CD4-positive, alpha-beta T cell (primary cell): ENCODE data around the gene TFEC. TPM values are rescaled to one million over a fixed set of nuclear protein-coding genes. Genes with fewer than 3 reads are reported as not detected.
"Not testable (repeated sequence)": the region's sequence is repeated elsewhere in the genome, so short reads cannot be mapped to it uniquely, and the experiment has no call there.

ENCODE experiments used
- ATAC-seq: fragments of 200-7000 bp; cut with Tn5 transposase; one replicate; pipeline ENCODE4 v1.10.0; 2022; ENCODE audit warnings: mild to moderate bottlenecking; ENCODE audit not compliant: poor library complexity
- CTCF ChIA-PET: fragments of 350-600 bp; sonication (Branson Sonifier 250); formaldehyde crosslinking; loops from one replicate; lab custom pipeline; 2021; ENCODE audit warnings: antibody characterized with exemption, inconsistent platforms; lab: Charles Lee
- POLR2A ChIA-PET: fragments of 350-600 bp; sonication (Branson Sonifier 250); formaldehyde crosslinking; loops from one replicate; lab custom pipeline; 2021; ENCODE audit warnings: antibody characterized with exemption, inconsistent platforms; lab: Charles Lee
- DNase-seq, 14 experiments: peaks; one replicate each; pipeline ENCODE4 v3.0.0-alpha.2; 2013 to 2020; ENCODE audit warnings: mixed read lengths in 2 of 14
- H3K27ac ChIP-seq, 2 donors: one replicate each; pipeline versions ENCODE4 v1.5.1 to v1.7.0; 2013; ENCODE audit warnings: low read length in 2 of 2, low read depth in 1 of 2, mild to moderate bottlenecking in 1 of 2
- H3K27me3 ChIP-seq, 2 experiments: 1 replicate in 1 of 2; 2 replicates in 1 of 2; pipeline versions ENCODE4 v1.6.1 to v1.7.0; 2013; ENCODE audit warnings: low read length in 2 of 2, control low read depth in 1 of 2, mild to moderate bottlenecking in 1 of 2, moderate library complexity in 1 of 2; ENCODE audit not compliant: insufficient read depth in 2 of 2, control insufficient read depth in 1 of 2
- H3K36me3 ChIP-seq: one replicate; pipeline ENCODE4 v1.6.1; 2013; ENCODE audit warnings: low read length, control low read depth; ENCODE audit not compliant: insufficient read depth
- H3K4me1 ChIP-seq: one replicate; pipeline ENCODE4 v1.6.1; 2013; ENCODE audit warnings: low read length, control low read depth; ENCODE audit not compliant: insufficient read depth
- H3K4me3 ChIP-seq: one replicate; pipeline ENCODE4 v1.5.1; 2013; ENCODE audit warnings: mild to moderate bottlenecking, low read length, moderate library complexity
- H3K9me3 ChIP-seq, 2 experiments: 1 replicate in 1 of 2; 2 replicates in 1 of 2; pipeline versions ENCODE4 v1.6.1 to v1.7.0; 2013; ENCODE audit warnings: low read length in 2 of 2, mild to moderate bottlenecking in 2 of 2, control low read depth in 1 of 2, moderate library complexity in 1 of 2; ENCODE audit not compliant: control insufficient read depth in 1 of 2, insufficient read depth in 1 of 2
- H3K27ac Mint-ChIP-seq: one replicate; pipeline ENCODE4 v1.8.0; 2020; ENCODE audit warnings: mixed read lengths
- H3K27me3 Mint-ChIP-seq: one replicate; pipeline ENCODE4 v1.8.0; 2021; ENCODE audit warnings: mixed read lengths
- H3K36me3 Mint-ChIP-seq: one replicate; pipeline ENCODE4 v1.8.0; 2021; ENCODE audit warnings: low read depth, mixed read lengths
- H3K4me1 Mint-ChIP-seq: one replicate; pipeline ENCODE4 v1.8.0; 2021; ENCODE audit warnings: low read depth, mixed read lengths
- H3K4me3 Mint-ChIP-seq: one replicate; pipeline ENCODE4 v1.8.0; 2020; ENCODE audit warnings: mild to moderate bottlenecking, mixed read lengths
- H3K9me3 Mint-ChIP-seq: one replicate; pipeline ENCODE4 v1.8.0; 2020; ENCODE audit warnings: mixed read lengths
- CTCF ChIP-seq: fragments of 200-600 bp; IDR thresholded peaks from one replicate; pipeline ENCODE4 v1.8.0; 2022; ENCODE audit warnings: antibody characterized with exemption, mild to moderate bottlenecking
- intact Hi-C, 2 experiments: fragments of 100-400 bp; cut with DNase I in 1 of 2; cut with micrococcal nuclease in 1 of 2; formaldehyde crosslinking; loops; one replicate each; pipeline versions ENCODE4 v1.15.1 to v1.9.0; 2023 to 2025; cut with DNase I, micrococcal nuclease
- total RNA-seq, 174 experiments: library from RNA in 2 of 174; stranded (reverse) in 2 of 174; gene quantifications; one replicate each; pipeline ENCODE4 v1.2.3 and lab custom pipeline; 2021 to 2026

Gene TFEC
- total RNA-seq, 2 experiments from 2014 or later, result not detected

- no peaks in the 10 kb centered on the region for H3K27me3 Mint-ChIP-seq
- no peaks in the 10 kb centered on the region for H3K9me3 Mint-ChIP-seq
- ChIA-PET CTCF (no interaction called here), POLR2A (no interaction called here)
- no peak overlapping the region for H3K4me3 Mint-ChIP-seq
- no peaks in the 10 kb centered on the region for H3K4me1 Mint-ChIP-seq
- TF ChIP-seq CTCF, result no peak
- H3K36me3 Mint-ChIP-seq, result no peaks in the 10 kb centered on the region
- no peak overlapping the region for H3K27ac ChIP-seq
- H3K36me3 ChIP-seq, result no peaks in the 10 kb centered on the region
- no peaks in the 10 kb centered on the region for H3K27me3 ChIP-seq
- no peak for DNase-seq
- no peak overlapping the region for H3K27ac Mint-ChIP-seq
- H3K4me1 ChIP-seq, result no peaks in the 10 kb centered on the region
- no peak for ATAC-seq
- H3K4me3 ChIP-seq, result no peak overlapping the region
- no peaks in the 10 kb centered on the region for H3K9me3 ChIP-seq
- intact Hi-C loops, result no loop called here
Observed at GRCh38 chr7:116018731-116019130, 11.8 kb downstream of the TFEC start.

GRCh38 chr7:116013675-116014074 is 16.9 kb downstream of the TFEC start:
- DNase-seq, result no peak

GRCh38 chr7:116011584-116011983 is 19.0 kb downstream of the TFEC start:
- Histone ChIP-seq H3K36me3 (no peaks in the 10 kb centered on the region), H3K27me3 (no peaks in the 10 kb centered on the region), H3K27ac (no peak overlapping the region), H3K9me3 (no peaks in the 10 kb centered on the region), H3K4me3 (no peak overlapping the region), H3K4me1 (no peaks in the 10 kb centered on the region)
- Mint-ChIP-seq H3K27me3 (no peaks in the 10 kb centered on the region), H3K27ac (no peak overlapping the region), H3K36me3 (no peaks in the 10 kb centered on the region), H3K9me3 (no peaks in the 10 kb centered on the region), H3K4me3 (no peak overlapping the region), H3K4me1 (no peaks in the 10 kb centered on the region)
- ATAC-seq, result no peak
- ChIA-PET CTCF (interaction anchor here (1.8 kb wide), 1 partner anchor 8 kb away, joined by 3 read pairs; no protein-coding TSS in a partner anchor), POLR2A (no interaction called here)
- DNase-seq, result no peak
- no peak for TF ChIP-seq CTCF
- intact Hi-C loops, result no loop called here

More at GRCh38 chr7:116013675-116014074, 16.9 kb downstream of the TFEC start:
- intact Hi-C loops, result no loop called here
- Mint-ChIP-seq H3K27me3 (no peaks in the 10 kb centered on the region), H3K27ac (no peak overlapping the region), H3K4me3 (no peak overlapping the region), H3K9me3 (no peaks in the 10 kb centered on the region), H3K36me3 (no peaks in the 10 kb centered on the region), H3K4me1 (no peaks in the 10 kb centered on the region)
- H3K4me1 ChIP-seq, result no peaks in the 10 kb centered on the region
- H3K4me3 ChIP-seq, result no peak overlapping the region
- no peaks in the 10 kb centered on the region for H3K27me3 ChIP-seq
- H3K36me3 ChIP-seq, result no peaks in the 10 kb centered on the region
- CTCF ChIA-PET, result no interaction called here
- no peak for ATAC-seq
- no peak for TF ChIP-seq CTCF
- POLR2A ChIA-PET, result no interaction called here
- H3K27ac ChIP-seq, result no peak overlapping the region
- H3K9me3 ChIP-seq, result no peaks in the 10 kb centered on the region

- H3K36me3 ChIP-seq, POLR2A ChIA-PET, H3K4me3 Mint-ChIP-seq, H3K27ac ChIP-seq, CTCF ChIA-PET, H3K4me1 Mint-ChIP-seq, H3K27ac Mint-ChIP-seq, H3K4me1 ChIP-seq, H3K27me3 Mint-ChIP-seq, H3K4me3 ChIP-seq, intact Hi-C loops, H3K27me3 ChIP-seq, H3K9me3 ChIP-seq, ATAC-seq, H3K36me3 Mint-ChIP-seq: not testable (repeated sequence)
- H3K9me3 Mint-ChIP-seq, result peaks cover 10% of the 10 kb centered on the region
- peak in 2 of 14 experiments; percentile 9 to 19 for DNase-seq
Observed at GRCh38 chr7:116004762-116005161, 25.8 kb downstream of the TFEC start.
